Upper lobe of right lung (tissue), 1 donor: ENCODE data around the gene CHPT1. TPM values are rescaled to one million over a fixed set of nuclear protein-coding genes. Genes with fewer than 3 reads are reported as not detected.

Experiments used
- ATAC-seq: fragments of 200-7000 bp; cut with Tn5 transposase; one replicate; pipeline ENCODE4 v1.9.1; 2020; ENCODE audit warnings: mild to moderate bottlenecking, moderate library complexity
- DNase-seq: peaks from one replicate; pipeline ENCODE4 v3.0.0-alpha.2; 2020
- H3K27ac ChIP-seq: fragments of 200-600 bp; one replicate; pipeline ENCODE4 v1.8.0; 2022
- H3K27me3 ChIP-seq: fragments of 200-600 bp; one replicate; pipeline ENCODE4 v1.8.0; 2022; ENCODE audit warnings: mild to moderate bottlenecking
- H3K36me3 ChIP-seq: fragments of 200-600 bp; one replicate; pipeline ENCODE4 v1.8.0; 2022
- H3K4me1 ChIP-seq: fragments of 200-600 bp; one replicate; pipeline ENCODE4 v1.8.0; 2022
- H3K4me3 ChIP-seq: fragments of 200-600 bp; one replicate; pipeline ENCODE4 v1.8.0; 2022; ENCODE audit warnings: mild to moderate bottlenecking
- H3K9me3 ChIP-seq: fragments of 200-600 bp; one replicate; pipeline ENCODE4 v1.8.0; 2022
- CTCF ChIP-seq: fragments of 200-600 bp; IDR thresholded peaks from one replicate; pipeline ENCODE4 v1.8.0; 2022; ENCODE audit warnings: antibody characterized with exemption
- intact Hi-C: fragments of 100-400 bp; cut with DNase I; formaldehyde crosslinking; loops from one replicate; pipeline ENCODE4 v1.11.0; 2022
- total RNA-seq: library from RNA; stranded (reverse); fragmentation: NEBNext Ultra II Directional; extraction: Animal tissue kit (Norgen Biotek cat#: 25700); gene quantifications from one replicate; pipeline ENCODE4 v1.2.1, GENCODE V29; 2021
- donor health status: DM: no; HTN: yes; CAD: no; lungs with severe emphysema.

CHPT1 gene
- total RNA-seq, 1 donor from 2014 or later, result 71.4 TPM

- Histone ChIP-seq H3K4me3 (no peak overlapping the region), H3K36me3 (peaks cover 58% of the 10 kb centered on the region), H3K27me3 (no peaks in the 10 kb centered on the region), H3K4me1 (peaks cover 5% of the 10 kb centered on the region), H3K9me3 (no peaks in the 10 kb centered on the region), H3K27ac (no peak overlapping the region)
- DNase-seq (no peak), ATAC-seq (peak; percentile 96)
- TF ChIP-seq CTCF, result peak; percentile 98
- intact Hi-C loops, result loop anchor here (10.0 kb wide), 1 partner anchor 61 kb away; the partner anchor contains the start of gene GNPTAB
These were observed 76.3 kb downstream of the CHPT1 start for GRCh38 chr12:101773650-101774162.

DNA sequence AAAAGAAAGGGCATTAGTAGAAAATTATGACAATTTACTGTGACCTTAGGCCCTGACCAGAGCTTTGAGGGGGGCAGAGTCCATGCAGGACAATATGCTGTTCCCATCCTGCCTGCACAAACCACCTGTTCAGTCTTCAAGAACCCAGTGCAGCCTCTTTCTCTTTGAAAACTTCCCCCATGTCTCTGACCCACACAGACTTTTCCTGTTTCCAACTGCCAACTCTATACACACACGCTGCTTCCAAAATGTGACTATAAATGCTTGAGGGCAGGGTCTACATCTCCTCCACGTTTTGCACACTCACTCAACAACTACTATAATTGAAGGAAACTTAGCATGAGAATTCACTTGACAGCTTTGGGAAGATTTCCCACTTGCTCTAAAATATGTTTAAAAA is 78.4 kb downstream of the CHPT1 start:
- ATAC-seq (no peak), DNase-seq (no peak)
- intact Hi-C loops, result loop anchor here (10.0 kb wide), 1 partner anchor 59 kb away; the partner anchor contains the start of gene GNPTAB
- TF ChIP-seq CTCF, result no peak
- no peaks in the 10 kb centered on the region for H3K9me3 ChIP-seq
- H3K27ac ChIP-seq, result no peak overlapping the region
- H3K4me3 ChIP-seq, result no peak overlapping the region
- peaks cover 50% of the 10 kb centered on the region for H3K36me3 ChIP-seq
- H3K4me1 ChIP-seq, result peaks cover 5% of the 10 kb centered on the region
- no peaks in the 10 kb centered on the region for H3K27me3 ChIP-seq

DNA sequence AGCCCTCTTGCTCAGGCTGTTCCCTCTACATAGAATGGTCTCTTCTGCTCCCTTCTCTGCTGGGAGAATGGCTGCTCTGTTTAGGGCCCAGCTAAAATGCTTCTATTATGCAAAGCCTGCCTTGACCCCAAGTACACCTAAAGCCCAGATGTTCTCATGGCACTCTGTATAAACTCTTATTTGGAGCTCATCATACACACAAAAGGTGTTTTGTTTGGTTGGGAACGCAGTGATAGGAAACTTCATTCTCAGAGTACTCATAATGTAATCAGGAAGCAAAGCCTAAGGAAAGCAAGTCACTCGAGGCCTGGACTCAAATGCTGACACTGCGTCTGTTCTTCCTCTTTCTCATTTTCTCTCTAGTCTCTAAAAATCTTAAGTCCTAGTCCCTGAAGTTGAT is 80.0 kb downstream of the CHPT1 start:
- peaks cover 5% of the 10 kb centered on the region for H3K4me1 ChIP-seq
- no peak for DNase-seq
- TF ChIP-seq CTCF, result no peak
- peak; percentile 45 for ATAC-seq
- H3K27me3 ChIP-seq, result no peaks in the 10 kb centered on the region
- no peaks in the 10 kb centered on the region for H3K9me3 ChIP-seq
- intact Hi-C loops, result loop anchor here (10.0 kb wide), 1 partner anchor 57 kb away; the partner anchor contains the start of gene GNPTAB
- H3K36me3 ChIP-seq, result peaks cover 42% of the 10 kb centered on the region
- H3K4me3 ChIP-seq, result no peak overlapping the region
- peak overlapping the region; percentile 63 for H3K27ac ChIP-seq

- Histone ChIP-seq H3K36me3 (peaks cover 37% of the 10 kb centered on the region), H3K27me3 (no peaks in the 10 kb centered on the region), H3K4me1 (peaks cover 5% of the 10 kb centered on the region), H3K27ac (no peak overlapping the region), H3K9me3 (no peaks in the 10 kb centered on the region), H3K4me3 (no peak overlapping the region)
- DNase-seq (no peak), ATAC-seq (no peak)
- intact Hi-C loops, result loop anchor here (10.0 kb wide), 1 partner anchor 57 kb away; the partner anchor contains the start of gene GNPTAB
- TF ChIP-seq CTCF, result no peak
These were observed 80.5 kb downstream of the CHPT1 start for GRCh38 chr12:101777978-101778377.

Other genes starting within 250 kb of the CHPT1 start
- not detected for gene SPIC, start 222.3 kb upstream of the CHPT1 start, total RNA-seq
- gene MYBPC1, start 102.7 kb upstream of the CHPT1 start, total RNA-seq, result not detected
- 0.64 TPM for gene SYCP3, start 41.8 kb downstream of the CHPT1 start, total RNA-seq
- 65.9 TPM for gene GNPTAB, start 133.3 kb downstream of the CHPT1 start, total RNA-seq
- 162 TPM for gene DRAM1, start 179.9 kb downstream of the CHPT1 start, total RNA-seq